B cell (primary cell): ENCODE measurements around the gene PTPRE. TPM values are rescaled to one million over a fixed set of nuclear protein-coding genes. Genes with fewer than 3 reads are reported as not detected.

ENCODE experiments used
- ATAC-seq: fragments of 200-7000 bp; cut with Tn5 transposase; one replicate; pipeline ENCODE4 v1.10.0; 2021; ENCODE audit warnings: low read depth, mild to moderate bottlenecking, moderate number of reproducible peaks, moderate library complexity
- CTCF ChIA-PET: fragments of 350-600 bp; sonication (Branson Sonifier 250); formaldehyde crosslinking; loops from one replicate; lab custom pipeline; 2021; ENCODE audit warnings: antibody characterized with exemption, inconsistent platforms; lab: Charles Lee
- POLR2A ChIA-PET: fragments of 350-600 bp; sonication (Branson Sonifier 250); formaldehyde crosslinking; loops from one replicate; lab custom pipeline; 2021; ENCODE audit warnings: antibody characterized with exemption; lab: Charles Lee
- DNase-seq: peaks from one replicate; pipeline ENCODE4 v3.0.0; 2013
- H2AFZ ChIP-seq: 2 replicates; pipeline ENCODE4 v1.6.1; 2012; ENCODE audit warnings: mild to moderate bottlenecking, low read depth, low read length; ENCODE audit not compliant: insufficient read depth, poor library complexity, severe bottlenecking
- H3K27ac ChIP-seq, 2 donors: 1 replicate in 1 of 2; 2 replicates in 1 of 2; pipeline ENCODE4 v1.5.1; 2012 to 2013; ENCODE audit warnings: low read length in 2 of 2, mild to moderate bottlenecking in 2 of 2, moderate library complexity in 1 of 2
- H3K27me3 ChIP-seq, 4 experiments: fragments of 200-600 bp in 1 of 4; sonication (generic) in 1 of 4; replicated peaks in 1 of 4; 1 replicate in 2 of 4; 2 replicates in 2 of 4; pipeline versions ENCODE4 v1.6.1 to v1.7.0; 2013 to 2016; ENCODE audit warnings: low read length in 3 of 4, mild to moderate bottlenecking in 2 of 4, mixed read lengths in 1 of 4, moderate library complexity in 1 of 4; ENCODE audit not compliant: insufficient read depth in 4 of 4, control insufficient read depth in 3 of 4; ENCODE audit errors: control extremely low read depth in 1 of 4
- H3K36me3 ChIP-seq, 2 experiments: replicated peaks in 1 of 2; 1 replicate in 1 of 2; 2 replicates in 1 of 2; pipeline versions ENCODE4 v1.6.1 to v1.7.1; 2013; ENCODE audit warnings: low read length in 1 of 2; ENCODE audit not compliant: insufficient read depth in 2 of 2, control insufficient read depth in 1 of 2; ENCODE audit errors: control extremely low read depth in 1 of 2, extremely low read depth in 1 of 2
- H3K4me1 ChIP-seq, 2 donors: fragments of 200-600 bp in 1 of 2; sonication (generic) in 1 of 2; 1 replicate in 1 of 2; 2 replicates in 1 of 2; pipeline versions ENCODE4 v1.5.1 to v1.6.1; 2013 to 2017; ENCODE audit warnings: low read length in 2 of 2; ENCODE audit not compliant: control insufficient read depth in 2 of 2, insufficient read depth in 2 of 2
- H3K4me2 ChIP-seq: replicated peaks from 2 replicates; pipeline ENCODE3; 2012; ENCODE audit warnings: mild to moderate bottlenecking, low read depth, low read length; ENCODE audit not compliant: poor library complexity, severe bottlenecking
- H3K4me3 ChIP-seq, 5 experiments: fragments of 200-600 bp in 1 of 5; sonication (generic) in 1 of 5; 1 replicate in 3 of 5; 2 replicates in 2 of 5; pipeline versions ENCODE4 v1.5.1 to v1.7.0; 2011 to 2016; ENCODE audit warnings: low read length in 4 of 5, mild to moderate bottlenecking in 4 of 5, low read depth in 2 of 5, control low read depth in 1 of 5, moderate library complexity in 1 of 5; ENCODE audit not compliant: insufficient read depth in 1 of 5; ENCODE audit errors: control extremely low read depth in 1 of 5, extremely low read depth in 1 of 5
- H3K79me2 ChIP-seq: fragments of 200-600 bp; sonication (generic); one replicate; pipeline ENCODE4 v1.6.0; 2016; ENCODE audit warnings: low read length; ENCODE audit not compliant: control insufficient read depth, insufficient read depth
- H3K9ac ChIP-seq: fragments of 200-600 bp; sonication (generic); 2 replicates; pipeline ENCODE4 v1.6.1; 2017; ENCODE audit warnings: mild to moderate bottlenecking, low read length, moderate library complexity
- H3K9me3 ChIP-seq, 3 donors: one replicate each; pipeline versions ENCODE4 v1.6.1 to v1.7.1; 2013; ENCODE audit warnings: low read length in 2 of 3; ENCODE audit not compliant: control insufficient read depth in 2 of 3, insufficient read depth in 1 of 3; ENCODE audit errors: control extremely low read depth in 1 of 3
- H4K20me1 ChIP-seq: 2 replicates; pipeline ENCODE4 v1.6.0; 2012; ENCODE audit warnings: mild to moderate bottlenecking, low read length; ENCODE audit not compliant: insufficient read depth, control insufficient read depth, poor library complexity, severe bottlenecking
- H3K27ac Mint-ChIP-seq: one replicate; pipeline ENCODE4 v1.8.0; 2021; ENCODE audit warnings: mixed read lengths
- H3K27me3 Mint-ChIP-seq: one replicate; pipeline ENCODE4 v1.8.0; 2021; ENCODE audit warnings: mixed read lengths
- H3K4me1 Mint-ChIP-seq: one replicate; pipeline ENCODE4 v1.8.0; 2021; ENCODE audit warnings: mixed read lengths
- H3K4me3 Mint-ChIP-seq: one replicate; pipeline ENCODE4 v1.8.0; 2021; ENCODE audit warnings: mixed read lengths
- H3K9me3 Mint-ChIP-seq: one replicate; pipeline ENCODE4 v1.8.0; 2022; ENCODE audit warnings: mixed read lengths; ENCODE audit not compliant: insufficient read depth
- EZH2 ChIP-seq: IDR thresholded peaks from 2 replicates; pipeline ENCODE4 v1.6.1; 2012; ENCODE audit warnings: borderline replicate concordance, low read depth, mild to moderate bottlenecking, moderate library complexity, low read length; ENCODE audit not compliant: insufficient read depth, poor library complexity, severe bottlenecking
- WGBS: methylation state at CpG from one replicate; pipeline ENCODE4 v1.1.5; 2013; ENCODE audit warnings: missing lambda C conversion rate; ENCODE audit not compliant: insufficient coverage; 5-methylcytosine and 5-hydroxymethylcytosine counted together
- intact Hi-C: fragments of 100-400 bp; cut with micrococcal nuclease; formaldehyde crosslinking; loops from one replicate; pipeline ENCODE4 v1.10.0; 2022
- polyA plus RNA-seq: library from polyadenylated mRNA; depleted of rRNA; stranded (reverse); fragments of >200 nt; gene quantifications from 2 replicates; pipeline ENCODE4 v1.2.3, GENCODE V29; 2012
- total RNA-seq, 2 donors: library from RNA; stranded (reverse); fragments of 120-200 nt in 1 of 2; gene quantifications; 1 replicate in 1 of 2; 2 replicates in 1 of 2; pipeline versions ENCODE4 v1.2.3 to v1.2.4, GENCODE V29; 2013 to 2022
- TF ChIP-seq, protein P1 (sequence below): fragments of 200-600 bp; IDR thresholded peaks from one replicate; pipeline ENCODE4 v1.8.0; 2022; ENCODE audit warnings: antibody characterized with exemption, mild to moderate bottlenecking

Gene PTPRE
- total and polyA plus RNA-seq, 2 donors (not counting 1 experiment from before 2014, with no cell fraction given): 6.6 to 32.7 TPM

DNA sequence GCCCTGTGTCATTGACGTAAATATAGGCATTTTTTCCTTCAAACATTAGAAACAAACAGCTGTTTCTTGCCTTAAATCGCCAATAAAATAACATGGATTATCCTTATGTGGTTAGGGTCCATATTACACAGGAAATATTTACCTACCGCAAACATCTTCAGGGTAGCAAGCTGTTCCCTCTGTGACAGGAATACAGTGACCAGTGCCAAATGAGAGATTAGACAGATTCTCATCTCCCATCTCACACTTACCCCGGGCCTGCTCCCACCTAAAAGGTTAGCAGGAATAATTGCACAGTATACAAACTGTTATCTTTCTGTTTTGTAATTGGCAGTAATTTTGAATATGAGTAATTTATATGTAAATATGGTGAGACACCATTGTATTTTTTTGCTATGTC lies 202.8 kb downstream of the PTPRE start:
- Mint-ChIP-seq H3K9me3 (no peaks in the 10 kb centered on the region), H3K27ac (no peak overlapping the region), H3K4me1 (no peaks in the 10 kb centered on the region), H3K4me3 (no peak overlapping the region), H3K27me3 (no peaks in the 10 kb centered on the region)
- no peaks in the 10 kb centered on the region for H3K79me2 ChIP-seq
- H4K20me1 ChIP-seq: no peaks in the 10 kb centered on the region
- H3K4me2 ChIP-seq: no peak overlapping the region
- H3K27ac ChIP-seq: no peak overlapping the region
- no peaks in the 10 kb centered on the region for H3K27me3 ChIP-seq
- ChIA-PET POLR2A (no interaction called here), CTCF (no interaction called here)
- DNase-seq: no peak
- intact Hi-C loops: no loop called here
- no peak overlapping the region for H2AFZ ChIP-seq
- no peak for TF ChIP-seq EZH2
- TF ChIP-seq, protein P1, sequence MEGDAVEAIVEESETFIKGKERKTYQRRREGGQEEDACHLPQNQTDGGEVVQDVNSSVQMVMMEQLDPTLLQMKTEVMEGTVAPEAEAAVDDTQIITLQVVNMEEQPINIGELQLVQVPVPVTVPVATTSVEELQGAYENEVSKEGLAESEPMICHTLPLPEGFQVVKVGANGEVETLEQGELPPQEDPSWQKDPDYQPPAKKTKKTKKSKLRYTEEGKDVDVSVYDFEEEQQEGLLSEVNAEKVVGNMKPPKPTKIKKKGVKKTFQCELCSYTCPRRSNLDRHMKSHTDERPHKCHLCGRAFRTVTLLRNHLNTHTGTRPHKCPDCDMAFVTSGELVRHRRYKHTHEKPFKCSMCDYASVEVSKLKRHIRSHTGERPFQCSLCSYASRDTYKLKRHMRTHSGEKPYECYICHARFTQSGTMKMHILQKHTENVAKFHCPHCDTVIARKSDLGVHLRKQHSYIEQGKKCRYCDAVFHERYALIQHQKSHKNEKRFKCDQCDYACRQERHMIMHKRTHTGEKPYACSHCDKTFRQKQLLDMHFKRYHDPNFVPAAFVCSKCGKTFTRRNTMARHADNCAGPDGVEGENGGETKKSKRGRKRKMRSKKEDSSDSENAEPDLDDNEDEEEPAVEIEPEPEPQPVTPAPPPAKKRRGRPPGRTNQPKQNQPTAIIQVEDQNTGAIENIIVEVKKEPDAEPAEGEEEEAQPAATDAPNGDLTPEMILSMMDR: no peak
- no CpG with 5 or more reads among the region's 4 CpGs for WGBS
- no peak overlapping the region for H3K9ac ChIP-seq
- no peaks in the 10 kb centered on the region for H3K9me3 ChIP-seq
- H3K4me1 ChIP-seq: no peaks in the 10 kb centered on the region
- no peak overlapping the region for H3K4me3 ChIP-seq
- no peak for ATAC-seq
- no peaks in the 10 kb centered on the region for H3K36me3 ChIP-seq

DNA sequence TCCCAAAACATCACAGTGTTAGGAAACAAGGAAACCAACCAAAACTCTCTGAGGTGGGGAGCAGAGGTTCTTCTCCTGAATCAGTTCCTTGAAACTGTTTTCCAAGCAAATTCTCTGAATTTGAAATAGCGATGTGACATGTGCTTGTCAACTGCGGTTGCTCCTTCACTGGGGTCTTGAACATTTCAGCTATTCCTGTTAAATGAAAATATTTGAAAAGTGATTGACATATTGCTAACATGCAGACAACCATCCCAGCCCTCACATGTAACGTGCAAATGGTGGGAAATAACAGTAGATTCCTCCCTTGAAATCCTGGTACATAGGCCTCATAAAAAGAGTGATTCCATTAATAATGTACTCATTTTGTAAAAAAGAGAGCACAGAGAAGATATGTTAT lies 203.4 kb downstream of the PTPRE start:
- no peak for TF ChIP-seq EZH2
- TF ChIP-seq, protein P1: no peak
- no peaks in the 10 kb centered on the region for H3K27me3 Mint-ChIP-seq
- no peaks in the 10 kb centered on the region for H3K4me1 Mint-ChIP-seq
- ATAC-seq (no peak), DNase-seq (no peak)
- H4K20me1 ChIP-seq: no peaks in the 10 kb centered on the region
- H3K27ac ChIP-seq: no peak overlapping the region
- no peaks in the 10 kb centered on the region for H3K79me2 ChIP-seq
- H3K4me2 ChIP-seq: no peak overlapping the region
- no peak overlapping the region for H3K4me3 ChIP-seq
- no peak overlapping the region for H3K9ac ChIP-seq
- ChIA-PET POLR2A (no interaction called here), CTCF (no interaction called here)
- H3K4me3 Mint-ChIP-seq: no peak overlapping the region
- intact Hi-C loops: no loop called here
- no CpG with 5 or more reads among the region's 3 CpGs for WGBS
- no peaks in the 10 kb centered on the region for H3K9me3 ChIP-seq
- H3K27ac Mint-ChIP-seq: no peak overlapping the region
- no peaks in the 10 kb centered on the region for H3K27me3 ChIP-seq
- no peaks in the 10 kb centered on the region for H3K9me3 Mint-ChIP-seq
- no peak overlapping the region for H2AFZ ChIP-seq
- H3K36me3 ChIP-seq: no peaks in the 10 kb centered on the region
- H3K4me1 ChIP-seq: no peaks in the 10 kb centered on the region
